Tibial nerve (tissue), 4 donors: ENCODE results near the gene SUPT3H. TPM values are rescaled to one million over a fixed set of nuclear protein-coding genes. Genes with fewer than 3 reads are reported as not detected.

Experiments used
- DNase-seq, 2 donors: peaks; one replicate each; pipeline ENCODE4 v3.0.0-alpha.2; 2019; ENCODE audit warnings: low spot score in 2 of 2
- H3K27ac ChIP-seq, 4 donors: fragments of 200-600 bp; sonication (generic) in 3 of 4; one replicate each; pipeline ENCODE4 v1.5.1; 2017 to 2019; ENCODE audit warnings: mild to moderate bottlenecking in 1 of 4
- H3K27me3 ChIP-seq, 2 donors: fragments of 200-600 bp; sonication (generic) in 1 of 2; one replicate each; pipeline versions ENCODE4 v1.5.1 to v1.6.0; 2017 to 2019
- H3K36me3 ChIP-seq, 3 donors: fragments of 200-600 bp; sonication (generic); one replicate each; pipeline ENCODE4 v1.5.1; 2018 to 2019
- H3K4me1 ChIP-seq, 4 donors: fragments of 200-600 bp; sonication (generic) in 3 of 4; one replicate each; pipeline ENCODE4 v1.5.1; 2017 to 2019
- H3K4me3 ChIP-seq, 4 donors: fragments of 200-600 bp; sonication (generic) in 3 of 4; one replicate each; pipeline ENCODE4 v1.5.1; 2017 to 2019; ENCODE audit warnings: mild to moderate bottlenecking in 1 of 4, moderate library complexity in 1 of 4
- H3K9me3 ChIP-seq, 4 donors: fragments of 200-600 bp; sonication (generic) in 3 of 4; one replicate each; pipeline ENCODE4 v1.5.1; 2017 to 2019
- EP300 ChIP-seq, 2 donors: sonication (generic); formaldehyde crosslinking; IDR thresholded peaks; one replicate each; pipeline ENCODE4 v1.6.1; 2017; ENCODE audit warnings: antibody characterized with exemption in 2 of 2, mild to moderate bottlenecking in 1 of 2
- POLR2A ChIP-seq, 2 donors: fragments of 450-650 bp; IDR thresholded peaks; one replicate each; pipeline ENCODE4 v1.6.1; 2017; ENCODE audit warnings: antibody characterized with exemption in 2 of 2, mild to moderate bottlenecking in 2 of 2, moderate library complexity in 2 of 2
- WGBS, 2 donors: methylation state at CpG; one replicate each; pipeline ENCODE4 v1.1.5; 2018; 5-methylcytosine and 5-hydroxymethylcytosine counted together
- total RNA-seq, 4 donors: library from RNA; depleted of rRNA; stranded (reverse); fragments of >200 nt; gene quantifications; one replicate each; pipeline ENCODE4 v1.1.0, GENCODE V29; 2016
- TF ChIP-seq, protein P1 (sequence below), 5 experiments: fragments of 200-600 bp in 3 of 5; fragments of 450-650 bp in 2 of 5; sonication (generic) in 3 of 5; IDR thresholded peaks; one replicate each; pipeline ENCODE4 v1.5.1; 2016 to 2019; ENCODE audit warnings: antibody characterized with exemption in 5 of 5, mild to moderate bottlenecking in 3 of 5, moderate library complexity in 2 of 5

The SUPT3H gene
- total RNA-seq, 4 donors from 2014 or later = 6.6 to 16.5 (median 14.8) TPM

DNA sequence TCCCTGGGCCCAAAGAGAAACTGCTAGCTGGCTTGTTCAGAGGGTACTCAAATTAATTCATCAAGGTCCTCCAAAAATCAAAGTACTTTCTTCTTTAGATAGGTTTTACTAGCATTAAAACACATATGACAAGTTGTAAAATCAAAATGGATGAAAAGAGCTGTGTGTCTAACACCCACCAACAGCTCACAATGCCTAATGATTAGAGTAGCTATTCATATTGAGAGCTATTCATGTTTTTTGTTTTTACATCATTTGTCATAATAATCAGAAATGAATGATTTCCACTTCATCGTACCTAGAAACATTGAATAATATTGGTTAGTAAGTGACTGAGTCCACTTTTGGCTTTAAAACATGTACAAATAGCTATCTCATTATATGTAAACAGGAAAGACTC, 339.5 kb downstream of the SUPT3H start:
- no peak for DNase-seq
- 61 to 66% methylated on average over 1 of the region's 1 CpG for WGBS, 2 donors

DNA sequence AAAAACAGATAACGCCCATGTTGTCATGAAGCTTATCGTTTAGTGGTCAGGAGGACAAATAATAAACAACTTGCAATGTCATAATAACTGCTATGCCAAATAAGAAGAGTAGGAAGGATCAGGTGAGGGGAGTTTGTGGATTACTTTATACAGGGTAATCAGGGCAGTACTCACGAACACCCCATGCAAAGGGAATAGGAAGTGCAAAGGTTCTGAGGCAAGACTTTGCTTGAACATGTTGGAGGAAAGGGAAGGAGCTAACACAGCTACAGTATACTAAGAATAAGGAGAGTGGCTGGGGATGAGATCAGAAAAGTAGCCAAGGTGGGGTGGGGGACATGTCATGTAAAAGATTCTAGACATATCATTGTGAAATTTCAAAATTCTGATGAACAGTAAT, 341.6 kb downstream of the SUPT3H start:
- no peak for TF ChIP-seq EP300 (IDR thresholded peaks at IDR 0.05)
- no peak for TF ChIP-seq POLR2A (IDR thresholded peaks at IDR 0.05)
- TF ChIP-seq, protein P1, sequence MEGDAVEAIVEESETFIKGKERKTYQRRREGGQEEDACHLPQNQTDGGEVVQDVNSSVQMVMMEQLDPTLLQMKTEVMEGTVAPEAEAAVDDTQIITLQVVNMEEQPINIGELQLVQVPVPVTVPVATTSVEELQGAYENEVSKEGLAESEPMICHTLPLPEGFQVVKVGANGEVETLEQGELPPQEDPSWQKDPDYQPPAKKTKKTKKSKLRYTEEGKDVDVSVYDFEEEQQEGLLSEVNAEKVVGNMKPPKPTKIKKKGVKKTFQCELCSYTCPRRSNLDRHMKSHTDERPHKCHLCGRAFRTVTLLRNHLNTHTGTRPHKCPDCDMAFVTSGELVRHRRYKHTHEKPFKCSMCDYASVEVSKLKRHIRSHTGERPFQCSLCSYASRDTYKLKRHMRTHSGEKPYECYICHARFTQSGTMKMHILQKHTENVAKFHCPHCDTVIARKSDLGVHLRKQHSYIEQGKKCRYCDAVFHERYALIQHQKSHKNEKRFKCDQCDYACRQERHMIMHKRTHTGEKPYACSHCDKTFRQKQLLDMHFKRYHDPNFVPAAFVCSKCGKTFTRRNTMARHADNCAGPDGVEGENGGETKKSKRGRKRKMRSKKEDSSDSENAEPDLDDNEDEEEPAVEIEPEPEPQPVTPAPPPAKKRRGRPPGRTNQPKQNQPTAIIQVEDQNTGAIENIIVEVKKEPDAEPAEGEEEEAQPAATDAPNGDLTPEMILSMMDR (IDR thresholded peaks at IDR 0.05) = no peak
- 94% methylated on average over 3 of the region's 3 CpGs for WGBS, 2 donors
- no peaks in the 10 kb centered on the region for H3K9me3 ChIP-seq
- no peak overlapping the region for H3K4me3 ChIP-seq
- no peak for DNase-seq
- no peak overlapping the region for H3K27ac ChIP-seq
- peaks cover 0 to 29% (median 0%) of the 10 kb centered on the region in 4 donors for H3K4me1 ChIP-seq
- no peaks in the 10 kb centered on the region for H3K36me3 ChIP-seq
- H3K27me3 ChIP-seq = no peaks in the 10 kb centered on the region

More for the DNA sequence above, 339.5 kb downstream of the SUPT3H start:
- Histone ChIP-seq H3K9me3 (no peaks in the 10 kb centered on the region), H3K36me3 (no peaks in the 10 kb centered on the region), H3K27me3 (no peaks in the 10 kb centered on the region), H3K27ac (no peak overlapping the region), H3K4me3 (no peak overlapping the region), H3K4me1 (peaks cover 0 to 32% (median 0%) of the 10 kb centered on the region in 4 donors)
- TF ChIP-seq EP300 (IDR thresholded peaks at IDR 0.05) (no peak), POLR2A (IDR thresholded peaks at IDR 0.05) (no peak)
- TF ChIP-seq, protein P1 (IDR thresholded peaks at IDR 0.05) = no peak

DNA sequence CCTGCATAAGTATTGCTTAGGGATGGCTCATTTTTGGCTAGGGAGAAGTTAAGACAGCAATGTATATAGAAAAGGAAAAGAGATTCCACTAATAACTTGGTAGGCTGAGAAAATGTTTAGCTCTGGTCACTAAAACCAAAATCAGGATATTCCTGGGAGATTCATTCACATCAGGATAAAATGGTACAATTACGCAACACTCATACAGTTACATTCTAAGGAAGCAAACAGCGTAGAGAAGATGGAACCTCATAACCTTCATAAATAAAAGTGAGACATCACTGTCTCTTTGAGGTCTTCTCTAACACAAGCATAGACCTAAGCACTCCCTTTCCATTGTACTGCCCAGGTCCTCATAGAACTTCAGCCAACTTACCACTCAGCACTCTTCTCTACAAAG, 345.3 kb downstream of the SUPT3H start:
- no peak for DNase-seq
- Histone ChIP-seq H3K27me3 (no peaks in the 10 kb centered on the region), H3K27ac (no peak overlapping the region), H3K4me3 (no peak overlapping the region), H3K4me1 (no peaks in the 10 kb centered on the region), H3K9me3 (peaks cover 0 to 10% (median under 1%) of the 10 kb centered on the region in 4 donors), H3K36me3 (no peaks in the 10 kb centered on the region)
- TF ChIP-seq POLR2A (IDR thresholded peaks at IDR 0.05) (no peak), EP300 (IDR thresholded peaks at IDR 0.05) (no peak)
- TF ChIP-seq, protein P1 (IDR thresholded peaks at IDR 0.05) = no peak
- 96 to 97% methylated on average over 2 of the region's 2 CpGs for WGBS, 2 donors

DNA sequence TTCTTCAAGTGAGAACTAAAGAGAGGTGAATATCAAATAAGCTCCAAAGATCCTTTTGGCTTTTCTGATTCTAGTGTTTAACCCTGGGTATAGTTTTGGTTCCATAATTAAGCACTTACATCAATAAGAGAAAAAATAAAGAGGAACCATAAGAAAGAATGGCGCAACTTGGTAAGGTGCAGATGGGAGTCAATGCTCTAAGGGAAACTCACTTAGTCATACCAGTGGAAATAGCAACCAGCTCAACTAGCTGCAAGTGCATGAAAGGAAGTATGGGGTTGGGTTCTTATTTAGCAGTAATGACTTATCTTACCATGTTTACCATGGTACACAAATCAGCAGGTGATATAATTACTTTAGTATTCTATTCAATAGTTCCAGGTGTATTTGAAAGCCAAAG, 346.1 kb downstream of the SUPT3H start:
- WGBS, 2 donors = 86 to 93% methylated on average over 1 of the region's 1 CpG

DNA sequence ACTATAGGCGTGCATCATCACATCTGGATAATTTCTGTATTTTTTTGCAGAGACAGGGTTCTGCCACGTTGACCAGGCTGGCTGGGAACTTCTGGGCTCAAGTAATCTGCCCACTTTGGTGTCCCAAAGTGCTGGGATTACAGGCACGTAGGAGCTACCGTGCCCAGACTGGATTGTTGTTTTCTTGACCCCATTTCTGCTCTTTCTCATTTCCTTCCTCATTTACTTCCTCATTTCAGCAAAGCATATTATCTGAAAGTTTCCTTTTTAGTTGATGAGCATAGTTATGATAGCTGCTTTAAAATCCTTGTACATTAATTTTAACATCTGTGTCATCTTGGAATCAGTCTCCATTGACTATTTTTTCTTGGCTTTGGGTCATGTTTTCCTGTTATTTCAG, 350.6 kb downstream of the SUPT3H start:
- Histone ChIP-seq H3K27me3 (no peaks in the 10 kb centered on the region), H3K9me3 (peaks cover 0 to 18% (median 4%) of the 10 kb centered on the region in 4 donors), H3K27ac (no peak overlapping the region), H3K36me3 (no peaks in the 10 kb centered on the region), H3K4me3 (no peak overlapping the region), H3K4me1 (no peaks in the 10 kb centered on the region)
- DNase-seq = no peak
- 87 to 95% methylated on average over 4 of the region's 4 CpGs for WGBS, 2 donors
- TF ChIP-seq, protein P1 (IDR thresholded peaks at IDR 0.05) = no peak
- no peak for TF ChIP-seq POLR2A (IDR thresholded peaks at IDR 0.05)
- TF ChIP-seq EP300 (IDR thresholded peaks at IDR 0.05) = no peak

More for the DNA sequence above, 346.1 kb downstream of the SUPT3H start:
- Histone ChIP-seq H3K4me3 (no peak overlapping the region), H3K27me3 (no peaks in the 10 kb centered on the region), H3K36me3 (no peaks in the 10 kb centered on the region), H3K4me1 (no peaks in the 10 kb centered on the region), H3K27ac (no peak overlapping the region), H3K9me3 (peaks cover 0 to 18% (median 4%) of the 10 kb centered on the region in 4 donors)
- no peak for TF ChIP-seq EP300 (IDR thresholded peaks at IDR 0.05)
- TF ChIP-seq, protein P1 (IDR thresholded peaks at IDR 0.05) = no peak
- TF ChIP-seq POLR2A (IDR thresholded peaks at IDR 0.05) = no peak
- no peak for DNase-seq
